HL-60/S4 treated with retinoic acid at 250 ng/mL for 4 days and 3 days (cell line): Measurements from ENCODE around the gene NINJ2.
"Not testable (repeated sequence)": the region's sequence is repeated elsewhere in the genome, so short reads cannot be mapped to it uniquely, and the experiment has no call there.

ENCODE experiments used
- in situ Hi-C: fragments of 300-500 bp; cut with MboI; formaldehyde crosslinking; loops from 2 replicates; pipeline ENCODE4 v1.7.0; 2022; ENCODE audit warnings: low sequenced_read_pairs

Gene NINJ2

DNA sequence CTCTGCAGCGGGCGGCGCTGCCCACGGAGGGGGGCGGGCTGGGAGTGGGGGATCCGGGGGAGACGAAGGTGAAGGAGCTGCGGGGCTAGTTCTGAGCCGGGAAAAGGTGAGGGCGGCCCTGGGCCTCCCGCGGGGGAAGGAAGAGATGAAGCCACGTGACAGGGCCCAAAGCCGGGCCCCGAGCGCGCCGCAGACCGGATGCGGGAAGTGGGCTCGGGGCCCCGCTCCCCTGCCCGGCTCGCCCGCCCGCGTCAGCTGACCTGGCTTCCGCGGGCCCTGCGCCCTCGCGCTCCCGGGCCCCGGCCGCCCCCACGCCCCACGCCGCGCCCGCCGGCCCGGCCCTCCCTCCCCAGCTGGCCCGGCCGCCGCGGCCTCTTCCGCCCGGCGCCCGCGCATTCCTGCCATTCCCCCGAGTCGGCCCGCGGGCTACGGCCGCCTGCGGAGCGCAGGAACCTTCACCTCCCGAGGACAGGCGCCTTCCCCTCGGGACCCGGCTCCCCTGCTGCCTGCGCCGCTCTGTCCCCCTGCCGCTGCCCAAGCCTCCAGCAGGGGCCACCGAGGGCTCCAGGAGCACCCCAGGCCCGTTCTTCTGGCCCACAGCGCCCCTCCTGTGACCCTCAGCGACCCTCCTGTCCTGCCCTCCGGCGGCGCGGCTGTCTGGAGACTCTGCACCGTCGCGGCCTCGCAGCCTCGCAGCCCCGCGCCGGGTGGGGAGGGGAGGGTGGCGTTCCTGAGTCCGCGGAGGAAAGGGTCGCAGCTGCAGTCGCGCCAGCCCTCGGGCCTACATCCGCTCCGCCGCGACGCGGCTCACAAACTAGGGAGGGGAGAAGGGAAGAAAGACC is 20.4 kb downstream of the NINJ2 start:
- in situ Hi-C loops: no loop called here

DNA sequence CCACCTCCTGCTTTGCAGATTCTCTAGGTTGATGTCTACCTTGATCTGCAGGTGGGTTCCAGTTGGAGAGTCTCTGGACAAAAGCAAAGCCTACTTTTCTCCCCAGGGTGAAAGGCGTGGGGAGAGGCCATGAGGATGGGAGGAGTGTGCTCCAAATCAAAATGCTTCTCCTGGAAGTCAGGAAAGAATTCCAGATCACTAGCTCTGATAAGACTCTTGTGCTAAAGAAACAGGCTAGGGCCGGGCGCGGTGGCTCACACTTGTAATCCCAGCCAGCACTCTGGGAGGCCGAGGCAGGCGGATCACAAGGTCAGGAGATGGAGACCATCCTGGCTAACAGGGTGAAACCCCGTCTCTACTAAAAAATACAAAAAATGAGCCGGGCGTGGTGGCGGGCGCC is 21.9 kb downstream of the NINJ2 start:
- in situ Hi-C loops: not testable (repeated sequence)

DNA sequence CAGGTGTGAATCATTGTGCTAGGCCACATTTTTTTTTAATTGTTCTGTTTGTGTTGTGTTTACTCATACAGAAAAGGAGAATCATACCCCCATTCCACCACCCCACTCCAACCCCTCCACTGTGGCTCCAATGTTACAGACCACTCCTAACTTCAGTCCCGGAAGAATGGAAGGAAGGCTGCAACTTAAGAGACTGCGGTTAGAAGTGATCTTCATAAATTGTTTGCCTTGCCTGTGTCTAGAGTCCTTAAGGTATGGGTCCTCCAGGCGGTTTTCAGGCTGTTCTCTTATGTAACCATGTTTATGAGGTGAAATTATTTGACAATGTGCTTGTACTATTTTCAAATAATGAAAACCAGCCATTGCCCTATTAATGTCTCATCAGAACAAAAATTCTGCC is 22.5 kb downstream of the NINJ2 start:
- in situ Hi-C loops: no loop called here

DNA sequence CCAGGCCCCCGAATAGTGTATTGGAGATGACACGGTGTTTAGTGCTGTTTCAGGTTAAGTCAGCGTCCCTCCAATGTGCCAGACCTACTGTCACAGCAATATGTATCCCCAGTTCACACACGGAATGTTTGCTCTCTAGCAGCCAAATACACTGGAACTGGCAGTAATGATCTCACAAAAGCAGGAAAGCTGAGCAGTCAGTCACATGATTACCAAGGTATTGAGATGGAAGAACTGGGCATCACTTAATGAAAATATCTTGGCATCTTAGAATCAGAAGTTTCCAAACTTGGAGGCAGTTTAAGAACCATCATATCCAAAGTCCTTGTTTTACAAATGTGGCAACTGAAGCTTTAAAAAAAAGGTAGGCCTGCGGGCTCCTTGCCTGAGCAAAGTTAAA is 23.3 kb downstream of the NINJ2 start:
- in situ Hi-C loops: no loop called here

DNA sequence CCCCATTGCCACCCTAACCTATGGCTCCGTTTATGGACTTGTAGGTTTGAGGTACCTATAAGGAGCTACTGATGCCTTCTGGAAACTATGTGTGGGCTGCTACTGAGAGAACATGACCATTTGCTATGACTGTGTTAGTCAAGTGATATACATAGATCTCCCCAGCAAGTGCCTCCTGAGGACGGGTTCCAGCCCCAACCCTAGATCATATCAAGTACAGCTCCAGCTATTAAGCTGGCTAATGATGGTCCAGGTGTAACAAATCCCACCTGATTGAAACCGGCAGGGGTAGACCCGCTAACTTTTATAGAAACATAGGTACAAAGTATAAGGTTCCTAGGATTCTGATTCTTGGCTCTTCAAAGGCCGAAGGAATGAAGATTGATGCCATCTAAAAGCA is 23.7 kb downstream of the NINJ2 start:
- in situ Hi-C loops: no loop called here

DNA sequence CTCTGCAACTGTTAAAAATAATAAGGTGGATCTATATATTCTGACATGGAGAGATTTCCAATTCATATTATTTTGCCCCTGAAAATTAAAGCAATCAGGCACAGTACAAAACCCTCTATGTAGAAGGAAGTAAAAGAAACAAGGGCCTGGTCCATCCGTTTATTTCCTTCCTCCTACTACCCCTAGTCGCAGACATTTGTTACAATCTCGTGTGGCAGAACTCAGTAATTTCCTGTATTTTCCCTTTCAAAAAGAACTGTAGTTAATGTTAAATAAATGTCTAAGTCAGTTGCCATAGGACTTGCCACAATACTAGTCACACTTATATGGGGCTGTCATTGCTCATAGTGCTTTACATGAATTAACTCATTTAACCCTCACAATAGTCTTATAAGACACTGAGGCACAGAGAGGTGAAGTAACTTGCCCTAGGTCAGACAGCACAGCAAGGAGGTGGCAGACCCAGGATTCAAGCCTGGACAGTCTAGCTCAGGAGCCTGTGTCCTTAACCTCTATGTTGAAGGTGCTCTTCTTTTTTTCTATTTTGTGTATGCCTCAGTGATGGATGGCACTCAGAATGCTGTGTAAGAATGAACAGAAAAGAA is 24.2 kb downstream of the NINJ2 start:
- in situ Hi-C loops: no loop called here

DNA sequence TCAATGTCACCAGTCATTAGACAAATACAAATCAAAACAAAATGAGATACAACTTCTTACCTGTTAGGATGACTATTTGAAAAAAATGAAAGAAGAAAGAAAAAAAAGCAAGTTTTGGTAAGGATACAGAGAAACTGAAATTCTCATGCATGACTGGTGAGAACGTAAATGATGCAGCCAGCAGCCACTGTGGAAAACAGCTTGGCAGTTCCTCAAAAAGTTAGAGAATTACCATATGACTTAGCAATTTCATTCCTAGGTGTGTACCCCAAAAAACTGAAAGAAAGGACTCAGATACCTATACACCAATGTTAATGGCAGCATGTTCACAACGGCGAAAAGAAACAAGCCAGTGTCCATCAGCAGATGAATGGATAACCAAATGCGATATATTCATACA is 26.6 kb downstream of the NINJ2 start:
- in situ Hi-C loops: no loop called here

DNA sequence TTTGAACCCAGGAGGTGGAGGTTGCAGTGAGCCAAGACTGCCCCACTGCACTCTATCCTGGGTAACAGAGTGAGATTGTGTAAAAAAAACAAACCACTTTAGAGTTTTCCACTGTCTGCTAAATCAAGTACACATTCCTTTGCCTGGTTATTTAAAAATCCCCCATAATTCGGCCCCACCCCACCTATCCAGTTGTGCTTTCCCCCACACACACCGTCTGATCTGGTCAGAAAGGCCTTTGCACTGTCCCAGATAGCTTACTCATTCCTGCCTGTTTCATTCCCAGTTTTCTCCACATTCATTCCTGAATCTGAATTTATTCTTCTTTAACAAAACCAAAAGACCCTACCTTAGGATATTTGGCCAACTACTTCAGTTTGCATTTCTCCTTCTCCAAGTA is 29.5 kb downstream of the NINJ2 start:
- in situ Hi-C loops: no loop called here

DNA sequence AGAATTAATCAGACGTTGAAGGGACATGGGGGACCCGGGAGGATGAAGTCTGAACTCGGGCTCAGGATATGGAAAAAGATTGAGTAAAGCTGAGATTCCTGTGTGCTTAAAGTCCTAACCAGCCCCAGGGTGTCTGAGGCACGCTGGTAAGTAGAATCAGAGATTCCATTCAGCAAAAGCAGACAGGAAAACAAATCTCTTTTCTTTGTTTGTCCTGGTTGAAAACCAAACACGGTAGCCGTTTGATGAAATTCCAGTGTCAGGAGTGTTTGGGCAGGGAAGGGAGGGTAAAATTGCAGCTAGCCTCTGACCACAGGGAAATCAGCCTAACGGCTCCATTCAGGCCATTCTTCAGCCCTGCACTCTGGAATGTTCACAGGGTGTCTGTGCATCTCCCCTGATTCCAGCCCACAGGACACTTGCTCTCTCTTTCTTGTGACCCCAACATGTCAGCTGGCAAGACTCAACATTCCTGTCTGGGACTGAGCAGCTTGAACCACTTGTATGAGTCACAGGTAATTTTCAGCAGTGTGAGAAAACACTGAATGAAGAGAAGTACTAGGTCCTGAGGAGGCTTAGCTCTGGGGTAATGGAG is 31.0 kb downstream of the NINJ2 start:
- in situ Hi-C loops: no loop called here

DNA sequence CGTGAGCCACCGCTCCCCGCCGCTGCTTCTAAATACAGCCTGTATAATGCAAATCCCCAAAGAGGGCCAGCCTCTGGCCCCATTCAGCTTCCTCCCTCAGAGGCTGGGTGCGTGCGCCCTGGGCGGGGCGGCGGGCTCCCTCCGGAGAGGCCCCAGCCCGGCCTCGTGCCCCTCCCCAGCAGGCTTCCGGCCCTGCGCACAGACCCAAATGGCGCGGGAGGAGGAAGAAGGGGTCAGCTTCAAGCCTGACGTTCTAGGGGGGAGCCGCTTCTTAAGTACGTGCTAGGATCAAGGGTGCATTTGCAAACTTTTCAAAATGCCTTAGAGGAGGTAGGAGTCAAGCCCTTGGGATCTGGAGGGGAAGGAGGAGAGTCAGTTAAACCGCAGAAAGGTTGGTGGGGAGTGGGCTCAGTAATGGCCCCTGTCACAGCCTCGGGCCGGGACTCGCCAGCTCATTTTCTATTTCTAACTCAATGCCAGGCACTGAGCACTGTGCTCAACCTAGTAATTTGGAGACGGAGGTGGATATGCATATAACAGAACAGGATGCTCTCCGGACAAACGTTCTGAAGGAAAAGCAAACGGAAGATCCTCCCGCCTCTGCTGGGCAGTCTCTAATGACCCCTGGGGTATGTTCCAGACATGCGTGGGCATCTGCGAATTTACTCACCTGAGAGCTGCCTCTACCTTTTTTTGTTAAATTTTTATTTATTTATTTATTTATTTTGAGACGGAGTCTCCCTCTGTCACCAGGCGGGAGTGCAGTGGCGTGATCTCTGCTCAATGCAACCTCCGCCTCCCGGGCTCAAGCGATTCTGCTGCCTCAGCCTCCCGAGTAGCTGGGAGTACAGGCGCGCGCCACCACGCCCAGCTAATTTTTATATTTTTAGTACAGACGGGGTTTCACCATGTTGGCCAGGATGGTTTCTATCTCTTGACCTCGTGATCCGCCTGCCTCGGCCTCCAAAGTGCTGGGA is 32.3 kb downstream of the NINJ2 start:
- in situ Hi-C loops: no loop called here

DNA sequence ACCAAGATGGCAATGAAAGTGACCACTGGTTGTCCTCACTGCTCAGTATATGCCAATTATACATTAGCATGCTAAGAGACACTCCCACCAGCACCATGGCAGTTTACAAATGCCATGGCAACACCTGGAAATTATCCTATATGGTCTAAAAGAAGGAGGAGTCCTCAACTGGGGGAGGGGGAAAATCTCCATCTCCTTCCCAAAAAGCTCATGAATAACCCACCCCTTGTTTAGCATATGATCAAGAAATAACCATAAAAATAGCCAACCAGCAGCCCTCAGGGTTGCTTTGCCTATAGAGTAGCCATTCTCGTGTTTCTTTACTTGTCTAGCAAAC is 34.5 kb downstream of the NINJ2 start:
- in situ Hi-C loops: not testable (repeated sequence)

DNA sequence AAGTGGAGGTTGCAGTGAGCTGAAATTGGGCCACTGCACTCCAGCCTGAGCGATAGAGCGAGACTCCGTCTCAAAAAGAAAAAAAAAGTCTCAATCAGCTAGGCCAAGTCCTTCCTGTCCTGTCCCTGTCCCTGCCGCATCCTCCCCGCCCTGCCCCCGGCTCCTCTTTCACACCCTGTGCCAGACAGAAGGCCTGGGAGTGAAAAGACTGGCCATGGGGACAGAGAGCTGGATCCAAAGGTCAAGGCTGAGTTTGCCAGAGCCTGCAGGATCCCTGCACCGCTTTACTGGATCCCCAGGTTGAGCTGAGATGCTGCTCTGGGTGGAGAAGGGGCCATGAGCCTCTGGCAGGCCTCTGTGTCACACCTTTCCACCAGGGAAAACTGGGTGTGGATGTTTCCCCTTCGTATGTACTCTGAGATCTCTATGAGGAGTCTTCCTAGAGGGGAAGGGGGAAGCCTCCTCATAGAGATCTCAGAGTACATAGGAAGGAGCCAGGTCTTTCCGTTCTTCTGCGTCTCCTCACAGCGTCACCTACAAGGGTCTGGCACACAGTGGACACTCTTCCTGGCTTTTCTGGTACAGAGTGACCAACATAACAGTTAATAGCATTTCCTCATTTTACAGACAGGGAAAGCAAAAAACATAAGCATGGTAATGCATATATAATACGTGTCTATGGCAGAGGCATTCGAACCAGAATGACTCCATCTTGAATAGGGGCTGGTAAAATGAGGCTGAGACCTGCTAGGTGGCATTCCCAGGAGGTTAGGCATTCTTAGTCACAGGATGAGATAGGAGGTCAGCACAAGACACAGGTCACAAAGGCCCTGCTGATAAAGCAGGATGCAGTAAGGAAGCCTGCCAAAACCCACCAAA is 35.1 kb downstream of the NINJ2 start:
- in situ Hi-C loops: no loop called here

DNA sequence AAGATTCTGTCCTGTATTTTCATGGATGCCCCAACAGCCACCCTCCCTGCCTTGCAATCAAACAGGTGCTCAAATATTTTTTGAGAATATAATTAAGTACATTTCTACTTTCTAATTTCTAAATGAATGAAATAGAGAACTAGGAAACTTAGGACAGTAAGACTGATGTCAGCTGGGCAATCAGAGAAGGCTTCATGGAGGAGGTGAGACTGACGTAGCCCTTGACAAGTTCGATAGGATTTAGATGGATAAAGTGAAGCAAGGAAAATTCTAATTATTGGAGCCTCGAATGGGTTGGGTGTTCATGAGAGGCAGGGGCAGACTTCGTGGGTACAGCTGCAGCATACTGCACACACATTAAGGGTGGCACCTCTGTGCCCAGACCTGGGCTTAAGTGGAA is 36.0 kb downstream of the NINJ2 start:
- in situ Hi-C loops: no loop called here

DNA sequence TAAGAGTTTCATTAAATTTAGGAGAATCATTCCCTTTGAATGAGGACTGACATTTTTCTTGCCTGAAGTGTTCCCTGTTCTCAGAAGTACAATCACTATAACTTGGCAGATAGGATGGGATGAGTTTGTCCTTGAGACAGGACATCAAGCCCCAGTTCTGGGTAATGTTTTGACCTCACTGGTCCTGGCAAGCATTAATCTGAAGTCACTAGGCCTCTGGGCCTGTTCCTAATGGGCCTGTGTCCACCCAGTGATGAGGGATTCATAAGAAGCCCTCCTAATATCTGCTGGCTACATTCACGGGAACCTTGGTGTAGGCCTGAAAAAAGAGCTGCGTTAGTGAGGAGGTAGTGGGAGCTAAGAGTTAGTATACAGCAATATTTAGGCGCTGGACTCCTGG is 37.2 kb downstream of the NINJ2 start:
- in situ Hi-C loops: no loop called here

DNA sequence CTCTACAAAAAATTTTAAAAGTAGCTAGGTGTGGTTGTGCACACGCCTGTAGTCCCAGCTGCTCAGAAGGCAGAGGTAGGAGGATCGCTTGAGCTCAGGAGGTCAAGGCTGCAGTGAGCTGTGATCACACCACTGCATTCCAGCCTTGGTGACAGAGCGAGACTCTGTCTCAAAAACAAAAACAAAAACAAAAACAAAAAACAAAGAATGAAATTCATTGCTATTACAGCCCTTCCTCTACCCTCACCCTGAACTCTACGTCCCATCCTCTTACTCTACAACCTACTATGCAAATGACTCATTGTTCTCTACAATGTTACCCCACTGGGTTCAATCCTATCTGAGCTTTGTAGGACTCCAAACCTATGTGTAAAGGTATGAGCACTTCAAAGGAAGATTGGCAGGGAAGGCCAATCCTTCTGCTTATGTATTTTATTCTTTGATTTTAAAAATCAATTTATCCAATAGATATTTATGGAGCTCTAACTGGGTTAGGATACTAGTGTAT is 39.3 kb downstream of the NINJ2 start:
- in situ Hi-C loops: no loop called here

DNA sequence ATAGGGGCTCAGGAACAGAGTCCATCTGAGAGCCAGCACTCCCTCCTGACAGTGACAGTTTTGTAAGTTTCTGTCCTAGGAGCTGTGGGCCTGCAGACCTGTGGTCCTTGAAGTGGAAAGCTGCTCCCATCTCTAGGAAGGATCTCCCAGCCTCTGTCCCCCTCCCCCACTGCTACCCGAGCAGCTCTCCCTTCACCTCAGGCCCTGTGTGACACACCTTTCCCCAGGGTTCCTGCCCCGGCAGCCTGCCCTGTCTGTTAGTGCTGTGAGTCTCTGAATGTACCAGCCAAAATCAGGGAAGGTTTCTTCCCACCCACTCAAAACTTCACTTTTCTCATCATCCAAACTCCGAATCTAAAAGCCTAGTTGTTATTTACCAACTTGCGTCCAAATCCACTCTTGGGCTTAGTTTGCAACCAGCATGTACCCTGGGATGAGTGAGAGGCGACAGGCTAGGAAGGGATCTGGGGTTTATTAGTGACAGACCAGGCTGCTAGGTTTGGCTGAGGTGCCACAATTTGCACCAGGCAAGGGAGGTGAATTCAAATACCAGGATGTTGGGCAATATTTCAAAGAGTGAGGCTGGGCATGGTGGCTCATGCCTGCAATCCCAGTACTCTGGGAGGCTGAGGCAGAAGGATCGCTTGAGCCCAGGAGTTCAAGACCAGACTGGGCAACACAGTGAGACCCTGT is 39.9 kb downstream of the NINJ2 start:
- in situ Hi-C loops: no loop called here

DNA sequence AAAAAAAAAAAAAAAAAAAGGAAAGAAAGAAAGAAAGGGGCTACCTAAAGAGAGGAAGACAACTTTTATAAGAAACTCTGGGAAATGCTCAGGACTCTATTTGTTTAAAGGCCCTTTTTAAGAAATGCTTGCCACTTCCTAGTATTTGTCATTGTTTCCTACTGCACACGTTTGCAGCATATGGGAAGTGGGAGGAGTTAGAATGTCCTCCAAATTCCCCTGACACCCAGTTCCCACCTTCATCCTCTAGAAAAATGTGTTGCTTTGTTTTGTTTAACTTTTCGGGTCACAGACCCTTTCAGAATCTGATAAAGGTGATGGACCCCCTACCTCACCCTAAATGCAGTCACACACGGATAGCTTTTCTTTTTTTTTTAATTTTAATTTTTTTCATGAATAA is 40.8 kb downstream of the NINJ2 start:
- in situ Hi-C loops: no loop called here

DNA sequence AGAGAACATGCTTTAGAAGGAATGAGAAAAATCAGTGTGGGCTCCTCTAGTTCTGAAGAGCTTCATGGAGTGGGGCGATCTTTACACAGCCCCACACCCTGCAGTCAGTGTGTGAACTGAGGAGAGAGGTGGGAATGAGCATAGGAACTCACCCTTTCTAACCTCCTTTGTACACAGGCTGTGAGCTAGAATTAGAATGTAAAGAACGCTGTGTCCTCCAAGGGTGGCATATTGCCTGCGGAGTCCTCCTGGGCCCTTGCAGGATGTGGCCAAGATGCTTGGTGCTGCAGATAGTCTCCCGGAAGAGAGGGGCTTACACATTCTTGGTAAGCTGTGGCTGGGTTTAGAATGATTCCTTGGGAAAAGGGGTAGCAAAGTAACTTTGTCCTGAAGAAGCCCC is 43.9 kb downstream of the NINJ2 start:
- in situ Hi-C loops: no loop called here

DNA sequence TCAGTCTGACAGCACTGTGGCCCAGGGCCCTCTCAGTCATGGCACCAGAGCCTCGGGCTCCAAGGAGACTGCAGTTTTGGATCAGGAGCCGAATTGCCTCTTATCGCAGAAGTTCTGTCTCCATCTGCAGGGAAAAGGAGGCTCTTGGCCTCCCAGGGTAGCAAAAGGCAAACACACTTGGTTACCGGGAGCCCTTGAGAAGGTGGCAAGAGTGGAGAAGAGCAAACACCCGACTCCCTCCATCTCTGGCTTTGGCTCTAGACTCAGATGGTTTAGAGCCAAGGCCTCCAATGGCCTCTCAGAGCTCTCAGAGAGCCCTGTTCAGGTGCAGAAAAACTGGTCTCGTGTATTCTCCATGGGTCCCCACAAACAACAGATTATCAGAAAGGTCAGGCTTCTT is 44.6 kb downstream of the NINJ2 start:
- in situ Hi-C loops: no loop called here
